ENCODE results near the gene DAB2.

Gene DAB2

GRCh38 chr5:39424736-39425637, at the start of gene DAB2:
Gene DAB2 (minus strand): TSS chr5:39424980. CDS start chr5:39394320, 30,660 bp downstream.
- peak; percentile 54 to 66 for DNase-seq (ENCODE audit: low read depth in 1 of 2, low spot score in 1 of 2)
- no peak for TF ChIP-seq JUND (IDR thresholded peaks at IDR 0.05; ENCODE audit: low read depth)
- in situ Hi-C loops (cut with HindIII; ENCODE audit: low pct_unique_long_range_greater_than_20kb, low sequenced_read_pairs) = no loop called here

DNA sequence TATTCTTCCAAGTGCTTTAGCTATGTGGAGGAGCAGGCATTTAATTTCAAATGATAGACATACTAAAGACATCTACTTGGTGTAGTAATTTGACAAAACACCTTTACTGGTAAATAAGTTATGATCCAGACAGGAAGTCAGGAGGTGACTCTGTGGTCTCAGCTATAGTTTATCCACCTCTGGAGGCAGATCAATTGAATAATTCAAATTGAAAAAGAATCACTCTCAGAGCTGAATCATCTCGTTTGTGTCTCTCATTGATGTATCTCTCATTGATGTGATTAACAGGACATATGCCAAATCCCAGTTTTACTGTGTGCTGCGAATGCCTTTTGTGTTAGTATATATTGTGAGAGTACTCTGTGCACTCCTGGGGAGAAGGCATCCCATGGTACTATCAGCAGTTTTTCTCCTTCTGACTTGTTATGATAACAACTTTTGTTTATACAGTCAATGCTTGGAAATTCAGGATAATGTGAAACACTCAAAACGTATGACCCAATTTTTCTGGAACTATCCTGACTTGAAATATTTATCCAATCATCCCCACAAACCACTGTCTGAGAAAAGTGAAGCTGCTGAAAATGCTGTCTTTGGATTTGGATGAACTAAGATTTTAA, 48.5 kb upstream of the DAB2 start:
- in situ Hi-C loops (cut with HindIII; ENCODE audit: low pct_unique_long_range_greater_than_20kb, low sequenced_read_pairs) = no loop called here
- TF ChIP-seq JUND (IDR thresholded peaks at IDR 0.05; ENCODE audit: low read depth) = no peak
- DNase-seq (ENCODE audit: low read depth in 1 of 2, low spot score in 1 of 2) = no peak

DNA sequence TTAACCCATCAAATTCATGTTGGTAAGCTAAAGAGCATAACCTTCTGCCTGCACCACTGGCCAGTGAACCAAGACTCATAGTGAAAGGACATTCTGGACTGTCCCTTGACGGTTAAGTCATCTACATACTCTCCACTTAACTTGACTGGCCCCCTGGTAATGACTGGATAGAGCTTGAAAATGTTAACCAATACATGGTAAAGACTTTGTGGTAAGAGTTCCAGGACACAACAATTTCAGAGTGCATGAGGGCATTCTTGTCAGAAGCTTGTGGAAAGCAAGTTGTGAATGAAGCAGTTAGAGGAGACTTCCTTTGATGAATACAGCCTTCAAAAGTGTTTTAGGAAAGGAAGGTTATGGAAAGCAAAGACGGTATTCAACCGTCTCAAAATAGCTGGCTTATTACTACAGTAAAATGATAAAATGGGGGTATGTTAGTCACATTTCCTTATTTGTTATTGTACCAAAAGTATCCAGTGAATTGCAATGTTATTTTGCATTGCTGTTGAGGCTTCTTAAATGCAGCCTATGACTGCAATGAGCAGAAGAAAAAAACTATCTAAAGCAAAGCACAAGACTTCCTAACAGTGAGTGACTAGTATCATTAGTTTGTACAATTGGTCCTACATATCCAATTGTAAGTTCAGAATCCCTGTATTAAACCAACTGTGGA, 47.2 kb upstream of the DAB2 start:
- in situ Hi-C loops (cut with HindIII; ENCODE audit: low pct_unique_long_range_greater_than_20kb, low sequenced_read_pairs) = no loop called here
- no peak for DNase-seq (ENCODE audit: low read depth in 1 of 2, low spot score in 1 of 2)
- no peak for TF ChIP-seq JUND (IDR thresholded peaks at IDR 0.05; ENCODE audit: low read depth)

DNA sequence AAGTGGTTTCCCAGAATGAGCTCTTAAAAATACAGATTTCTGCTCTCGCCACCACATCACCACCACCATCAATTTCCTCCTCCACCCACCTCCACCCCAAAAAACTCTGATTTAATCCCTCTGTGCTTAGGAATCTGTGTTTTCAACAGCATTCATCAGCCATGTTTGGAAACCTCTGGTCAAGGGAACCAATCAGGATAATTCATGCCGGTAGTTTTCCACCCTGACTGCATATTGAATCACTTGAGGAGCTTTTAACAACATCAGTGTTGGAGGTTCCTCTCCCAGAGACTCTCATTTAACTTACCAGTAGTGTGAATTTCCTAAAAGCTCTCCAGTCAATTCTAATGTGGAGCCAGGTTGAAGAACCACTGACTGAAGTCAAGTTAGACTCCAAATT, 46.0 kb upstream of the DAB2 start:
- in situ Hi-C loops (cut with HindIII; ENCODE audit: low pct_unique_long_range_greater_than_20kb, low sequenced_read_pairs) = no loop called here
- no peak for DNase-seq (ENCODE audit: low read depth in 1 of 2, low spot score in 1 of 2)
- TF ChIP-seq JUND (IDR thresholded peaks at IDR 0.05; ENCODE audit: low read depth) = no peak

GRCh38 chr5:39469777-39470415, 45.1 kb upstream of the DAB2 start:
- in situ Hi-C loops (cut with HindIII; ENCODE audit: low pct_unique_long_range_greater_than_20kb, low sequenced_read_pairs) = no loop called here
- no peak for TF ChIP-seq JUND (IDR thresholded peaks at IDR 0.05; ENCODE audit: low read depth)
- DNase-seq (ENCODE audit: low read depth in 1 of 2, low spot score in 1 of 2) = no peak

GRCh38 chr5:39469176-39469575, 44.4 kb upstream of the DAB2 start:
- DNase-seq (ENCODE audit: low read depth in 1 of 2, low spot score in 1 of 2) = no peak
- in situ Hi-C loops (cut with HindIII; ENCODE audit: low pct_unique_long_range_greater_than_20kb, low sequenced_read_pairs) = no loop called here
- no peak for TF ChIP-seq JUND (IDR thresholded peaks at IDR 0.05; ENCODE audit: low read depth)

DNA sequence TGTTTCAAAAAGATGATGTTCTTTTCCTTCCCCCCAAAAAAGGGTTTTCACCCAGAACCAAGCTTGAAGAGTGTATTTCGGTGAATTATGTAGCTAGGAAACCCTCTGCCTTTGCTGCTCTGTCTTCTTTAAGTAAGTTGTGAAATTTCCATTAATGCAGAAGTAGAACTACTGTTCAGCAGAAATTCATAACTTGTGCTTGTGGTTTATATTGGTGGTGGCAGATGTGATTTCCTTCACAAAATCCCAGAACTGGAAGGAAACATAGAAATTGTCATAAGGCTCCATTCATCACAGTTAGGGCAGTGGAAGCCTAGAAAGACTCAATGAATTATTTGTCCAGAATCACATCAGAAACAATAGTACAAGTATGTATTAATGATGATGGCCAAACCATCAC, 42.1 kb upstream of the DAB2 start:
- no peak for DNase-seq (ENCODE audit: low read depth in 1 of 2, low spot score in 1 of 2)
- in situ Hi-C loops (cut with HindIII; ENCODE audit: low pct_unique_long_range_greater_than_20kb, low sequenced_read_pairs) = no loop called here
- TF ChIP-seq JUND (IDR thresholded peaks at IDR 0.05; ENCODE audit: low read depth) = no peak

DNA sequence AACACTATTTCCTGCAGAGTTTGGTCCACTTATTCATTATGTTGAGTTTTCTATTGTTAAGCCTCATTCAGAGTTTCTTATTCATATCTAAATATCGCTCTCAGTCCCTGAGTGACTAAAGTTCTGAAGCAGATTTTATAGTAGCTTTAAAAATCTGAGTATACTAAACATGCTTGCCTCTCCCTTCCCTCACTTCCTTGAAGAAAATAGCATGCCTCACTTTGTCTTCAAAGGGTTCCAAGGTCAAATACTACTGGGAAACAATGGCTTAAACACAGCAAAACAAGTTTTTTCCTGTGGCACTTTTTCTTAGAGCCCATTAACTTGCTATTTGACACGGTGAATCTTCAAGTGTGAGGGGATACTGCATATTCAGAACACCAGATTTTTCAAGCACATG, 41.1 kb upstream of the DAB2 start:
- in situ Hi-C loops (cut with HindIII; ENCODE audit: low pct_unique_long_range_greater_than_20kb, low sequenced_read_pairs) = no loop called here
- no peak for TF ChIP-seq JUND (IDR thresholded peaks at IDR 0.05; ENCODE audit: low read depth)
- DNase-seq (ENCODE audit: low read depth in 1 of 2, low spot score in 1 of 2) = no peak

DNA sequence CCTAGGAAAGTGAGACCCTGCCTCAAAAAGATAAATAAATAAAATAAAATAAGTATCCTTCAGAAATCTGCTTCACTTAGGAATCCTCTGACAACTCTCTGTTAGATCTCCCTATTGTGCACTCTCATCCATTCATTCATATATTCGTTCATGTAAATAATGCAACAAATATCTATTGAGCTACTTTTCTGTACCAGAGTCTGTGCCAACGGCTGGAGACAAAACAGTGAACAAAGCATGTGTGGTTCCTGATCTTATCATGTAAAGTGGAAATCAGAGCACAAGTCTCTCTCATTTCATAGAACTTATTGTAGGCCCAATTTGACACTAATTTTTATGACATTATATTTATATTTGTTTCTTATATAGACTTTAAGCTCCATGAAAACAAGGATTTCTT, 40.3 kb upstream of the DAB2 start:
- no peak for TF ChIP-seq JUND (IDR thresholded peaks at IDR 0.05; ENCODE audit: low read depth)
- no peak for DNase-seq (ENCODE audit: low read depth in 1 of 2, low spot score in 1 of 2)
- in situ Hi-C loops (cut with HindIII; ENCODE audit: low pct_unique_long_range_greater_than_20kb, low sequenced_read_pairs) = no loop called here

DNA sequence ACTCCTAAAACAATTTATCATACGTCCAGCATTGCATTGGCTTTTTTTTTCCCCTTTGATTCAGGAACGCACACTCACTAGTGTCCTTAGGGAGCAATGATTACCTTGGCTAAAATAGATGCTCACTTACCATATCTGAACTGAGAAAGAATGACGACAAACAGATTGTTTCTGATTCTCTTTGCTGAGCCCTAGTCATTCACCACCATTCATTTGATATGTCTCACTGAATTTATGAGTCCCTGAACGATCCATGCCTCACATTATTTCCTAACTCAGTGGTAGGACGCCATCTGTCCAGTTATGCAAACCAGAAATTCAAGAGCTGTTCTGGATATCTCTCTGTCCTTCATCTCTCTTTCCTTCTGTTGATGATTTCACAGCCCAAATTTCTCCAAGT, 39.3 kb upstream of the DAB2 start:
- no peak for TF ChIP-seq JUND (IDR thresholded peaks at IDR 0.05; ENCODE audit: low read depth)
- DNase-seq (ENCODE audit: low read depth in 1 of 2, low spot score in 1 of 2) = no peak
- in situ Hi-C loops (cut with HindIII; ENCODE audit: low pct_unique_long_range_greater_than_20kb, low sequenced_read_pairs) = no loop called here

DNA sequence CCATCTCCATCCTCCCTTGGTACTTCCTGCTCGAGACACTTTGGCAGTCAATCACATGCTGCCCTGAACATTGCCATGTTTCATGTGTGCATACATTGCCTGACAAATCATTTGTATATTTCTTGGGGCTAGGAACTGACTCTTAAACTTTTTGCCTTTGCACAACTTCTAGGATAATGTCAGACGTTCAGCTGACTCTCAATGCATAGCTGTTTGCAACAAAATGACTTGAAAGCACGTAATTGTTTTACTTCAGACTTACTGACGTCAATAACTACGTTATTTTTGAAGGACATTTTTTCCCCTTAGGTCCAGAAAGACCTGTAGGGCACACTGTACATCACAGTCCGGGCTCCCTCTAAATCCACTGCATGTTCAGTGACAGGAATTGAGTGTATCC, 37.4 kb upstream of the DAB2 start:
- no peak for TF ChIP-seq JUND (IDR thresholded peaks at IDR 0.05; ENCODE audit: low read depth)

DNA sequence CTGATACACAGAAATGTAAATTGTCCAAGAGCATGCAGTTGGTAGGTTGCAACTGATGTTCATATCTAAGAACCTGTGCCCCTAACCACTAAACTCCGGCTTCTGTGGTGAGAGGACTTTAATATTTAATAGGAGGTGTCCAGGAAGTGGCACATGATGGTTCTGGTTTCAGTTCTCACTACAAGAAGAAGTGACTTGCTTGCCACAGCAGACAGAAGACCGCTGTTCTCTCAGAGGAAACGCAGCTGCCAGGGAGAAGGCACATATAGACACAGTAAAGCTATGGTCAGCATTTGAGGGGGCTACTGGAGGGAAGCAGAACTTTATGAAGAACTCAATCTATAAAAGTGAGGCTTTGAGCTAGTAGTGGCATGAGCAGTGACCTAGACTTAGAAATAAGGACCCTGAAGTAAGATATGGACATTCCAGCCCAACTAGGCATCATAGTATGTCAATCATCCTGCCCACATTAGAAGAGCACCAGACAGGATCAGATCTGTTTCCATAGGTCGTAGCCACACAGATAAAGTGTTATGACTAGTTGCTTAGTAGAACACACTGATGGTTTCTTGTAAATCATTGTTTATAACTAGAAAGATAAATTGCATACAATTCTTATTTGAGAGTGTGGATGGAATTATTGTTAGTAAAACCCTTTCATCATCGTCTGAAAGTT, 36.4 kb upstream of the DAB2 start:
- TF ChIP-seq JUND (IDR thresholded peaks at IDR 0.05; ENCODE audit: low read depth) = no peak
- in situ Hi-C loops (cut with HindIII; ENCODE audit: low pct_unique_long_range_greater_than_20kb, low sequenced_read_pairs) = no loop called here
- no peak for DNase-seq (ENCODE audit: low read depth in 1 of 2, low spot score in 1 of 2)

More for the DNA sequence above, 37.4 kb upstream of the DAB2 start:
- in situ Hi-C loops (cut with HindIII; ENCODE audit: low pct_unique_long_range_greater_than_20kb, low sequenced_read_pairs) = no loop called here
- DNase-seq (ENCODE audit: low read depth in 1 of 2, low spot score in 1 of 2) = no peak

Measured in T47D (cell line).